ENCODE data around the gene RADIL.

Gene RADIL

GRCh38 chr7:4784799-4785198, 98.7 kb downstream of the RADIL start:
- H3K27ac ChIP-seq (ENCODE audit: extremely low read depth, low read depth, low read length): no peak overlapping the region
- H3K36me3 ChIP-seq (ENCODE audit: control insufficient read depth in 2 of 2, insufficient read depth in 1 of 2, low read length in 2 of 2): peaks cover 0 to 52% of the 10 kb centered on the region in 2 experiments; a peak in 2 of 3 replicates
- POLR2A ChIA-PET: interaction anchor here (1.3 kb wide), 1 partner anchor 9 kb away, joined by 4 read pairs; the partner anchor contains the start of gene AP5Z1
- H3K4me3 ChIP-seq (ENCODE audit: low read depth, low read length): no peak overlapping the region
- TF ChIP-seq ZNF660 (tag by site-specific recombination; IDR thresholded peaks at IDR 0.05) (no peak), PRDM6 (tag by site-specific recombination; IDR thresholded peaks at IDR 0.05) (no peak), KLF7 (tag by site-specific recombination; IDR thresholded peaks at IDR 0.05; ENCODE audit: borderline replicate concordance) (no peak), KLF16 (tag by site-specific recombination; IDR thresholded peaks at IDR 0.05) (no peak), SCRT1 (tag by site-specific recombination; IDR thresholded peaks at IDR 0.05; ENCODE audit: borderline replicate concordance) (no peak), ZBTB6 (tag by site-specific recombination; IDR thresholded peaks at IDR 0.05) (no peak), ZNF658 (tag by site-specific recombination; IDR thresholded peaks at IDR 0.05) (no peak), ZNF211 (tag by site-specific recombination; IDR thresholded peaks at IDR 0.05; ENCODE audit: low read depth) (no peak), OVOL3 (tag by site-specific recombination; IDR thresholded peaks at IDR 0.05) (no peak), ZNF544 (tag by site-specific recombination; IDR thresholded peaks at IDR 0.05) (no peak), ZNF677 (tag by site-specific recombination; IDR thresholded peaks at IDR 0.05) (no peak), ZNF138 (tag by site-specific recombination; IDR thresholded peaks at IDR 0.05; ENCODE audit: borderline replicate concordance) (no peak), ZNF513 (tag by site-specific recombination; IDR thresholded peaks at IDR 0.05) (no peak), ZNF426 (tag by site-specific recombination; IDR thresholded peaks at IDR 0.05) (no peak), ZFP37 (tag by site-specific recombination; IDR thresholded peaks at IDR 0.05) (no peak), ZNF692 (tag by site-specific recombination; IDR thresholded peaks at IDR 0.05) (no peak)
- H3K4me1 ChIP-seq (ENCODE audit: control insufficient read depth, insufficient read depth, low read length): no peaks in the 10 kb centered on the region
- CTCF ChIA-PET: interaction anchor here (0.6 kb wide), 2 partner anchors 300 to 1914 kb away, joined by 3 read pairs; no protein-coding TSS in a partner anchor
- no peaks in the 10 kb centered on the region for H3K9me3 ChIP-seq (ENCODE audit: control insufficient read depth, insufficient read depth, low read depth, low read length)

- Histone ChIP-seq H3K27ac (ENCODE audit: extremely low read depth, low read depth, low read length) (no peak overlapping the region), H3K36me3 (ENCODE audit: control insufficient read depth in 2 of 2, insufficient read depth in 1 of 2, low read length in 2 of 2) (peaks cover 0 to 52% of the 10 kb centered on the region in 2 experiments; a peak in 2 of 3 replicates), H3K4me1 (ENCODE audit: control insufficient read depth, insufficient read depth, low read length) (no peaks in the 10 kb centered on the region), H3K9me3 (ENCODE audit: control insufficient read depth, insufficient read depth, low read depth, low read length) (no peaks in the 10 kb centered on the region), H3K4me3 (ENCODE audit: low read depth, low read length) (no peak overlapping the region)
- no peak for TF ChIP-seq ZFHX2 (tag by site-specific recombination; conservative IDR thresholded peaks at IDR 0.05)
- TF ChIP-seq ZNF223 (tag by site-specific recombination; IDR thresholded peaks at IDR 0.05): no peak
- ChIA-PET CTCF (interaction anchor here (0.6 kb wide), 1 partner anchor 1913 kb away, joined by 3 read pairs; no protein-coding TSS in a partner anchor), POLR2A (interaction anchor here (1.0 kb wide), 1 partner anchor 9 kb away, joined by 4 read pairs; the partner anchor contains the start of gene AP5Z1)
Measured at GRCh38 chr7:4783762-4784351, 99.7 kb downstream of the RADIL start.
